PC-3 (cell line): ENCODE data around the gene PBRM1. TPM values are rescaled to one million over a fixed set of nuclear protein-coding genes. Genes with fewer than 3 reads are reported as not detected.
A peak's percentile ranks its signal among the peaks of the same experiment; 100 is the strongest.

ENCODE experiments used
- ATAC-seq: fragments of 200-7000 bp; cut with Tn5 transposase; 2 replicates; pipeline ENCODE4 v1.9.1; 2020; ENCODE audit warnings: mild to moderate bottlenecking, moderate library complexity
- BruUV-seq: library from RNA; stranded (reverse); fragments of 400-500 nt; replicated peaks from 2 replicates; lab custom pipeline; 2021; lab: Mats Ljungman, UMichigan
- CTCF ChIA-PET: fragments of 300-600 bp; sonication (Branson Sonifier 250); formaldehyde crosslinking; loops from one replicate; lab custom pipeline; 2022; ENCODE audit warnings: antibody characterized with exemption; lab: Charles Lee
- POLR2A ChIA-PET: fragments of 300-600 bp; sonication (Branson Sonifier 250); formaldehyde crosslinking; loops from one replicate; lab custom pipeline; 2022; ENCODE audit warnings: antibody characterized with exemption; ENCODE audit not compliant: unreplicated experiment; lab: Charles Lee
- DNase-seq: peaks from one replicate; pipeline ENCODE4 v3.0.0-alpha.2; 2015
- H2AFZ ChIP-seq: fragments of 300-600 bp; sonication (generic); 2 replicates; pipeline ENCODE4 v1.6.0; 2016; ENCODE audit warnings: antibody characterized with exemption, low read length
- H3F3A ChIP-seq: fragments of 300-600 bp; sonication (generic); one replicate; pipeline ENCODE4 v1.6.0; 2017; ENCODE audit warnings: antibody characterized with exemption, low read length, control low read depth, mild to moderate bottlenecking; ENCODE audit not compliant: unreplicated experiment
- H3K27ac ChIP-seq: fragments of 300-600 bp; sonication (generic); 2 replicates; pipeline ENCODE4 v1.5.1; 2016; ENCODE audit warnings: mild to moderate bottlenecking, low read length
- H3K27me3 ChIP-seq: fragments of 300-600 bp; sonication (generic); 2 replicates; pipeline ENCODE4 v1.6.1; 2016; ENCODE audit warnings: low read length, mixed read lengths
- H3K36me3 ChIP-seq: fragments of 300-600 bp; sonication (generic); 2 replicates; pipeline ENCODE4 v1.6.1; 2016; ENCODE audit warnings: low read depth, mixed run types, low read length, mixed read lengths
- H3K4me1 ChIP-seq: fragments of 300-600 bp; sonication (generic); 2 replicates; pipeline ENCODE4 v1.5.1; 2016; ENCODE audit warnings: low read length; ENCODE audit not compliant: insufficient read depth
- H3K4me2 ChIP-seq: fragments of 300-600 bp; sonication (generic); 2 replicates; pipeline ENCODE4 v1.6.0; 2016; ENCODE audit warnings: low read length
- H3K4me3 ChIP-seq: fragments of 300-600 bp; sonication (generic); 2 replicates; pipeline ENCODE4 v1.5.1; 2016; ENCODE audit warnings: mild to moderate bottlenecking, low read length, mixed read lengths
- H3K79me2 ChIP-seq: fragments of 300-600 bp; sonication (generic); 2 replicates; pipeline ENCODE4 v1.6.1; 2017; ENCODE audit warnings: low read length, mixed read lengths
- H3K9ac ChIP-seq: fragments of 300-600 bp; sonication (generic); 2 replicates; pipeline ENCODE4 v1.6.0; 2016; ENCODE audit warnings: mild to moderate bottlenecking, low read length
- H3K9me2 ChIP-seq: fragments of 300-600 bp; sonication (generic); replicated peaks from 2 replicates; pipeline ENCODE4 v1.6.1; 2016; ENCODE audit warnings: mixed run types, low read length, mixed read lengths
- H3K9me3 ChIP-seq: fragments of 300-600 bp; sonication (generic); 2 replicates; pipeline ENCODE4 v1.6.1; 2016; ENCODE audit warnings: low read length, mixed read lengths
- H4K20me1 ChIP-seq: fragments of 300-600 bp; sonication (generic); 2 replicates; pipeline ENCODE4 v1.6.1; 2016; ENCODE audit warnings: low read length, mixed read lengths
- EZH2 ChIP-seq: fragments of 300-600 bp; sonication (generic); IDR thresholded peaks from one replicate; pipeline ENCODE4 v1.6.1; 2017; ENCODE audit warnings: antibody characterized with exemption, mild to moderate bottlenecking, low read length; ENCODE audit not compliant: unreplicated experiment
- EZH2phosphoT487 ChIP-seq: fragments of 300-600 bp; sonication (generic); IDR thresholded peaks from 2 replicates; pipeline ENCODE4 v1.6.1; 2018; ENCODE audit warnings: mild to moderate bottlenecking, antibody characterized with exemption, low read length, borderline replicate concordance
- intact Hi-C: fragments of 100-400 bp; cut with micrococcal nuclease; formaldehyde crosslinking; loops from 2 replicates; pipeline ENCODE4 v1.9.0; 2023
- total RNA-seq: library from RNA; depleted of rRNA; stranded (reverse); fragments of >200 nt; gene quantifications from 2 replicates; pipeline ENCODE4 v1.2.3, GENCODE V29; 2014
- TF ChIP-seq, protein P1 (sequence below): fragments of 300-600 bp; sonication (generic); conservative IDR thresholded peaks from 2 replicates; pipeline ENCODE4 v1.5.1; 2017; ENCODE audit warnings: antibody characterized with exemption, low read depth, mild to moderate bottlenecking, low read length

PBRM1 gene
- total RNA-seq, 1 experiment from 2014 or later = 59.7 TPM

DNA sequence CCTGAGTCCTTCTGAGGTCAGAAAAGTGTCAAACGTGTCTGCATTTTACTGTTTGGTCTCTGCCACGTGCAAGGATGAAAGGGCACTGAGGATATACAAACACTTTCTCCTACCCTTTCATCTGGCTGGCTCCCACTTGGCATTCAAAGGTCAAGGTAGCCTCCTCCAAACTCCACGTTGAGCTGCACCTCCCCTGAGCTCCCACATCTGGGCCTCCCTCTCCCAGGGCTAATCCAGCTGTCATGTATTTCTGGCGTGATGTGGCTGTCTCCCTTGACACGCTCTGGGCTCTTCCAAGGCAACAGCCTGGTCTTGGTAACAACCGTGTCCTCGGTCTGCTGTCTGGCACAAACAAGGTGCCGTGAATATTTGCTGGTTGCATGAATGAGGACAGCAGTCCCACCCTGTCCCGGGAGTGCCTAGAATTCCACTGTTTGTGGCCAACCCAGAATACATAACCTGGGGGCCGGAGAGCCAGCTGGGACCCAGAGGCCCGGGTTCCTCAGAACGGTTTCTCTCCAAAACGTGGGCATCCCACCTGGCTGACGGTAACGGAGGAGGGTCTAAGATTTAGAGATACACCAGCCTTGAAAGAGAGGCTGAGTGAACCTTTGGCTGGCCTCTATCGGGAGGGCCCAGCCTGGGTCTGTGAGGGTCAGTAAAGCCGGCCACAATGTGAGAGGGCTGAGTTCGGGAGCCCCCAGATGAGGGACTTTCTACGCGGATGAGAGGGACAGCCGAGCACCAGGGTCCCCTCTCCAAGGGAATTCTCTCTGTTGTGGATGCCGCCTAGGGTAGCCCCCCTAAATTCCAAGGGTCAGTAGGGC is 19.1 kb upstream of the PBRM1 start:
- TF ChIP-seq EZH2 (no peak), EZH2phosphoT487 (no peak)
- TF ChIP-seq, protein P1, sequence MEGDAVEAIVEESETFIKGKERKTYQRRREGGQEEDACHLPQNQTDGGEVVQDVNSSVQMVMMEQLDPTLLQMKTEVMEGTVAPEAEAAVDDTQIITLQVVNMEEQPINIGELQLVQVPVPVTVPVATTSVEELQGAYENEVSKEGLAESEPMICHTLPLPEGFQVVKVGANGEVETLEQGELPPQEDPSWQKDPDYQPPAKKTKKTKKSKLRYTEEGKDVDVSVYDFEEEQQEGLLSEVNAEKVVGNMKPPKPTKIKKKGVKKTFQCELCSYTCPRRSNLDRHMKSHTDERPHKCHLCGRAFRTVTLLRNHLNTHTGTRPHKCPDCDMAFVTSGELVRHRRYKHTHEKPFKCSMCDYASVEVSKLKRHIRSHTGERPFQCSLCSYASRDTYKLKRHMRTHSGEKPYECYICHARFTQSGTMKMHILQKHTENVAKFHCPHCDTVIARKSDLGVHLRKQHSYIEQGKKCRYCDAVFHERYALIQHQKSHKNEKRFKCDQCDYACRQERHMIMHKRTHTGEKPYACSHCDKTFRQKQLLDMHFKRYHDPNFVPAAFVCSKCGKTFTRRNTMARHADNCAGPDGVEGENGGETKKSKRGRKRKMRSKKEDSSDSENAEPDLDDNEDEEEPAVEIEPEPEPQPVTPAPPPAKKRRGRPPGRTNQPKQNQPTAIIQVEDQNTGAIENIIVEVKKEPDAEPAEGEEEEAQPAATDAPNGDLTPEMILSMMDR = no peak
- H3K4me3 ChIP-seq = peak overlapping the region; percentile 95
- TSS peak; percentile 63 for BruUV-seq
- no peaks in the 10 kb centered on the region for H3K9me3 ChIP-seq
- H4K20me1 ChIP-seq = no peaks in the 10 kb centered on the region
- H3K4me2 ChIP-seq = peak overlapping the region; percentile 90
- peaks cover 18% of the 10 kb centered on the region for H3K4me1 ChIP-seq
- peaks cover 59% of the 10 kb centered on the region for H3K79me2 ChIP-seq
- H3K27me3 ChIP-seq = no peaks in the 10 kb centered on the region
- DNase-seq = peak; percentile 30
- ChIA-PET POLR2A (interaction anchor here (0.5 to 0.7 kb wide), 2 partner anchors 18 to 427 kb away, joined by 3 to 20 read pairs; no protein-coding TSS in a partner anchor), CTCF (no interaction called here)
- no peaks in the 10 kb centered on the region for H3K9me2 ChIP-seq
- peak overlapping the region; percentile 90 for H3K9ac ChIP-seq
- H3K36me3 ChIP-seq = peaks cover 11% of the 10 kb centered on the region; the same call in 1 of the 2 replicates
- intact Hi-C loops = loop anchor here (1.0 to 2.0 kb wide), 2 partner anchors 8 to 18 kb away; partner anchors contain the start of gene GNL3
- H3F3A ChIP-seq = peaks cover 2% of the 10 kb centered on the region
- peak; percentile 18 for ATAC-seq
- peak overlapping the region; percentile 83 for H2AFZ ChIP-seq
- H3K27ac ChIP-seq = peak overlapping the region; percentile 36

DNA sequence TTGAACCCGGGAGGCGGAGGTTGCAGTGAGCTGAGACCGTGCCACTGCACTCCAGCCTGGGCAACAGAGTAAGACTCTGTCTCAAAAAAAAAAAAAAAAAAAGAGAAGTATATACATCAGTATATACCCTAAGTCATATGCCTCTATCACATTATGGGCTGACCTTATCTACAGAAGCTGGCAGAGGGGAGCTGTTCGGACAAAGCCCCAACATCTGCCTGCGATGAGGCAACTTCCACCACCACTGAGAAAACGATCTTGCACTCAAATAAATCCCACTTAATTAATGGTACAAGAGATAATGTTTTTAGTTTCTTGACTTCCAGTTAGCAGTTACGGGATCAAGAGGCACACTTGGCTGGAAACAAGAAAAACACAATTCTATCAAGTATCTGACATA is 17.6 kb upstream of the PBRM1 start:
- H3K36me3 ChIP-seq = peaks cover 7% of the 10 kb centered on the region; the same call in 1 of the 2 replicates

More for the DNA sequence above, 17.6 kb upstream of the PBRM1 start:
- intact Hi-C loops = no loop called here
- TF ChIP-seq, protein P1 = no peak
- TF ChIP-seq EZH2 (no peak), EZH2phosphoT487 (no peak)
- ChIA-PET CTCF (no interaction called here), POLR2A (no interaction called here)
- Histone ChIP-seq H3K4me1 (peaks cover 18% of the 10 kb centered on the region), H3K27me3 (no peaks in the 10 kb centered on the region), H4K20me1 (no peaks in the 10 kb centered on the region), H3K9ac (no peak overlapping the region), H3F3A (peaks cover 13% of the 10 kb centered on the region), H3K4me2 (no peak overlapping the region), H3K79me2 (peaks cover 59% of the 10 kb centered on the region), H3K9me3 (no peaks in the 10 kb centered on the region), H3K9me2 (no peaks in the 10 kb centered on the region), H2AFZ (no peak overlapping the region), H3K4me3 (no peak overlapping the region), H3K27ac (no peak overlapping the region)
- ATAC-seq (no peak), DNase-seq (no peak)
- BruUV-seq = no TSS peak
